GM10847 (cell line): ENCODE data around the gene CCDC88A.

Experiments
- POLR2A ChIP-seq: IDR thresholded peaks from 2 replicates; pipeline ENCODE4 v1.6.1; 2011; ENCODE audit not compliant: insufficient read length; ENCODE audit errors: extremely low read depth

The CCDC88A gene

GRCh38 chr2:55282110-55282917 is 137.3 kb downstream of the CCDC88A start:
- TF ChIP-seq POLR2A: peak; percentile 86

- TF ChIP-seq POLR2A: no peak
These were observed 142.3 kb downstream of the CCDC88A start for GRCh38 chr2:55277310-55277709.

DNA sequence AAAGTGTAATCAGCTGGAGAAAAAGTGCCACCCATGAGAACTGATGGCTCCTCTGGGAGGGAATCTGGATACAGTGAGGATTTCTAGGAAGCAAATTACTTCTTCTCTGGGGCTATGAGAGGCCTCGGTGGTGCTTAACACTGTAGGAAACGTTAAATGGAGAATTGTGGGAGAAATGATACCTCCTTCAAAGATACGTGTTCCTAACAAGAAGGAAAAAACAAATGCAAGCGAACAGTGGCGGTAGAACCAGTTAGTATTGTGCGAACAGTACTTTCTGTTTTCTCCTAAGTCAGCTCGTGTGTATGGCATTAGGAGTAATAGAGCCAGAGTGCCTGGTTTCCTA is 150.0 kb downstream of the CCDC88A start:
- no peak for TF ChIP-seq POLR2A

- peak; percentile 81 for TF ChIP-seq POLR2A
These were observed 150.6 kb downstream of the CCDC88A start, which contains the start of gene MTIF2 for GRCh38 chr2:55268907-55269644. Gene MTIF2 (minus strand): TSS chr2:55269231. CDS start chr2:55263858, 5,373 bp downstream.

DNA sequence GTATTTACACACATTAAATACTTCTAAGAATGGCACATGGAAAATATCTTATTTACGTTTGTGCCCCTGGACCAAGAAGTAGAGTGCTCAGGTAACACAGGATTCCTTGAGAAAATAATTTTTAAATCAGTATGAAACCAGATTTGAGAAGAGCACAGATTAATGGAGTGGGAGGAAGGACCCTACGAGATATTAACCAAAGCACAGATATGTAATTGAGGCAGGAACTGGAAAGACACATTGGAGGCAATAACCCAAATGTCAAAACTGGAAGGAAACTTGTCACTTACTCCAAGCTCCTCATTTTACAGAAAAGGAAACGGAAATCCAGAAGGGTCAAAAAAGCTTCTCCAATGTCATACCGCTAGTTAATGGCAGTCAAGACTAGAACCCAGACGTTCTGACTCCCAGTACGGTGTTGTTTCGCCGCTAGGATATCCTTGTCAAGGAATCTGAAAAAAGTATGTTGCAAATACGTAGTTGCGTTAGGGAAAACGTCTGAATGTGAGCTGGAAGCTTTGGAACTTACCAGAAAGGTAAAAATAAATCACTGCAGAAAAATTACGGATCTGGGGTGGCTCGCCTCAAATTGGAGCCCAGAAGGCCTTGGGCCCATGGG is 151.3 kb downstream of the CCDC88A start:
- TF ChIP-seq POLR2A: no peak

GRCh38 chr2:55252832-55253231 is 166.8 kb downstream of the CCDC88A start:
- no peak for TF ChIP-seq POLR2A

GRCh38 chr2:55247025-55247424 is 172.6 kb downstream of the CCDC88A start:
- TF ChIP-seq POLR2A: no peak

DNA sequence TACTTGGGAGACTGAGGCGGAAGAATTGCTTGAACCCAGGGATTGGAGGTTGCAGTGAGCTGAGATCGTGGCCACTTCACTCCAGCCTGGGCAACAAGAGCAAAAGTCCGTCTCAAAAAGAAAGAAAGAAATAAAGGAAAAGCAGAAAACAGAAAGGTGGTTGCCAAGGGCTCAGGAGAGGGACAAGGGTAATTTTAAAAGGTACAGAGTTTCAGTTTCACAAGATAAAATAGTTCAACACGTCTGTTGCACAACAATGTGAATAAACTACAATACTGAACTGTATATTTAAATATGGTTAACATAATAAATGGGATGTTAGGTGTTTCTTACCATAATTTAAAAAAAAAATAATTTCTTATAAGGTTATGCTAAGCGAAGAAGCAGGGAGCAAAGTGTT is 174.2 kb downstream of the CCDC88A start:
- no peak for TF ChIP-seq POLR2A

DNA sequence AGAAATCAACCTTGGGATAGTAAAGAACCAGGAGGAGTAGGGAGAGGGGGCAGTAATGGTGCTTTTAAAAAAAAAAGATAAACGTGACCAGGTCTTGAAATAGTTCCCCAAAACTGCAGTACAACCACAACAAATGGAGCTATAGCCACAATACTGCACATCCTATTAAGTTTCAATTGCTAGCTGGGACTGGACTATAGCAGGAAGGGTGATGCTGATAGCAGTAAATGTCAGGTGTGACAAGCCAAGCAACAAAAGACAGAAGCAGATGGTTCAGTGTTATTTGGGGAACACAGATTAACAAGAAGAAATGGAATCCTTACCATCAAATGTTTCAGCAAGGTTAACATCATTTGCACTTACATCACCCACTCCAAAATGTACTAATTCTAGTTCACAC is 177.0 kb downstream of the CCDC88A start:
- no peak for TF ChIP-seq POLR2A

DNA sequence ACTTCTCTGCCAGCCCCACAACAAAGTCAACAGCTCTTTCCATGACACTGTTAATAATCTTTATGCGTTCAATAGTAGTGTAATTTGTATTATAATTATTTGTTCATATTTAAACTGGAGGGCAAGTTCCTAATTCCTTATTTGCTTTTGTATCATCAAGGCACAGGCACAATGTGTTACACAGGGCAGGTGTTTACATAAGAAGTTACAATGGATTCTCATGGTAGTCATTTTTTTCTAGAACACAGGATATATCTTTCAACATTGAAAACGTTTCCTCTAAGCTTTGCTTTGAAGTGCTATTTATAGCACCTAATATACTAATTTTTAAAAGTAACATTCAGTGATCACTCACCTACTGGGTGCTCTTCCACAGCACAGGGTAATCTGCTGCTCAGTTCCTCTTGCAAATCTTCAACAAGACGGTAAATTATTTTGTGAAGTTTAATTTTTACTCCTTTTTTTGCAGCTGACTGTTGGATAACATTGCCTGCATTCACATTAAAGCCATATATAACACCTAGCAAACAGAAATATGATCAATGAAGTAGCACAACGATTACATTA is 179.9 kb downstream of the CCDC88A start:
- TF ChIP-seq POLR2A: no peak
